ENCODE results near the gene SLC35F1.

GRCh38 chr6:118023771-118024170, 116.7 kb downstream of the SLC35F1 start:
- TF ChIP-seq, protein P1, sequence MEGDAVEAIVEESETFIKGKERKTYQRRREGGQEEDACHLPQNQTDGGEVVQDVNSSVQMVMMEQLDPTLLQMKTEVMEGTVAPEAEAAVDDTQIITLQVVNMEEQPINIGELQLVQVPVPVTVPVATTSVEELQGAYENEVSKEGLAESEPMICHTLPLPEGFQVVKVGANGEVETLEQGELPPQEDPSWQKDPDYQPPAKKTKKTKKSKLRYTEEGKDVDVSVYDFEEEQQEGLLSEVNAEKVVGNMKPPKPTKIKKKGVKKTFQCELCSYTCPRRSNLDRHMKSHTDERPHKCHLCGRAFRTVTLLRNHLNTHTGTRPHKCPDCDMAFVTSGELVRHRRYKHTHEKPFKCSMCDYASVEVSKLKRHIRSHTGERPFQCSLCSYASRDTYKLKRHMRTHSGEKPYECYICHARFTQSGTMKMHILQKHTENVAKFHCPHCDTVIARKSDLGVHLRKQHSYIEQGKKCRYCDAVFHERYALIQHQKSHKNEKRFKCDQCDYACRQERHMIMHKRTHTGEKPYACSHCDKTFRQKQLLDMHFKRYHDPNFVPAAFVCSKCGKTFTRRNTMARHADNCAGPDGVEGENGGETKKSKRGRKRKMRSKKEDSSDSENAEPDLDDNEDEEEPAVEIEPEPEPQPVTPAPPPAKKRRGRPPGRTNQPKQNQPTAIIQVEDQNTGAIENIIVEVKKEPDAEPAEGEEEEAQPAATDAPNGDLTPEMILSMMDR (IDR thresholded peaks at IDR 0.05): no peak
- TF ChIP-seq POLR2A (IDR thresholded peaks at IDR 0.05): no peak

Measured in testis (tissue), 2 donors.